GM18867 (cell line): ENCODE results near the gene TCERG1L.

Experiments used
- ATAC-seq: cut with Tn5 transposase; IDR thresholded peaks from one replicate; pipeline ENCODE4 v1.9.1; 2021; ENCODE audit warnings: mild to moderate bottlenecking, moderate library complexity; ENCODE audit not compliant: unreplicated experiment

TCERG1L gene

GRCh38 chr10:131316321-131317075, 5.0 kb upstream of the TCERG1L start:
- no peak for ATAC-seq

- no peak for ATAC-seq
Observed at GRCh38 chr10:131315344-131315743, 3.8 kb upstream of the TCERG1L start.

- no peak for ATAC-seq
Observed at GRCh38 chr10:131314799-131315198, 3.3 kb upstream of the TCERG1L start.

GRCh38 chr10:131314148-131314547, 2.6 kb upstream of the TCERG1L start:
- no peak for ATAC-seq

- no peak for ATAC-seq
Observed at GRCh38 chr10:131313377-131313776, 1.9 kb upstream of the TCERG1L start.

- ATAC-seq, result no peak
Observed at GRCh38 chr10:131312478-131312836, 936 bp upstream of the TCERG1L start.

- ATAC-seq, result no peak
Observed at GRCh38 chr10:131311402-131311660, 190 bp downstream of the TCERG1L start.

GRCh38 chr10:131310551-131311401, 745 bp downstream of the TCERG1L start:
- ATAC-seq, result no peak

GRCh38 chr10:131310142-131310541, 1.4 kb downstream of the TCERG1L start:
- no peak for ATAC-seq

- no peak for ATAC-seq
Observed at GRCh38 chr10:131300508-131300907, 11.0 kb downstream of the TCERG1L start.

GRCh38 chr10:131290781-131291180, 20.7 kb downstream of the TCERG1L start:
- ATAC-seq, result no peak

- ATAC-seq, result no peak
Observed at GRCh38 chr10:131288648-131289047, 22.9 kb downstream of the TCERG1L start.

- no peak for ATAC-seq
Observed at GRCh38 chr10:131282961-131283360, 28.6 kb downstream of the TCERG1L start.

- ATAC-seq, result no peak
Observed at GRCh38 chr10:131280101-131280500, 31.4 kb downstream of the TCERG1L start.

GRCh38 chr10:131279516-131279915, 32.0 kb downstream of the TCERG1L start:
- no peak for ATAC-seq

GRCh38 chr10:131277969-131278368, 33.6 kb downstream of the TCERG1L start:
- no peak for ATAC-seq

- no peak for ATAC-seq
Observed at GRCh38 chr10:131277278-131277677, 34.2 kb downstream of the TCERG1L start.

- no peak for ATAC-seq
Observed at GRCh38 chr10:131275691-131276090, 35.8 kb downstream of the TCERG1L start.

- no peak for ATAC-seq
Observed at GRCh38 chr10:131274883-131275282, 36.6 kb downstream of the TCERG1L start.

- ATAC-seq, result no peak
Observed at GRCh38 chr10:131274133-131274880, 37.2 kb downstream of the TCERG1L start.

GRCh38 chr10:131273476-131273875, 38.0 kb downstream of the TCERG1L start:
- ATAC-seq, result no peak
